HepG2 (cell line): ENCODE measurements around the gene POLA1. TPM values are rescaled to one million over a fixed set of nuclear protein-coding genes. Genes with fewer than 3 reads are reported as not detected.

ENCODE experiments used
- ATAC-seq: fragments of 200-7000 bp; cut with Tn5 transposase; 3 replicates; pipeline ENCODE4 v1.9.1; 2020; ENCODE audit warnings: mild to moderate bottlenecking, moderate library complexity
- BruUV-seq: library from RNA; stranded (reverse); fragments of 400-500 nt; replicated peaks from 2 replicates; lab custom pipeline; 2021; lab: Mats Ljungman, UMichigan
- CTCF ChIA-PET: fragments of 300-600 bp; formaldehyde crosslinking; extraction: SDS; loops from one replicate; lab custom pipeline; 2021; ENCODE audit warnings: low total read pairs, inconsistent platforms, low intra/inter-chr PET ratio; lab: Yijun Ruan, JAX
- POLR2A ChIA-PET: fragments of 350-600 bp; sonication (Branson Sonifier 250); formaldehyde crosslinking; loops from one replicate; lab custom pipeline; 2020; ENCODE audit warnings: antibody characterized with exemption, inconsistent platforms; lab: Yijun Ruan, JAX
- DNase-seq: peaks from one replicate; pipeline ENCODE4 v3.0.0-alpha.2; 2015; ENCODE audit warnings: low spot score
- FAIRE-seq: peaks from 3 replicates; lab custom pipeline; 2011; peaks lifted over from hg19 to GRCh38; lab: Jason Lieb, UNC
- H2AFZ ChIP-seq: one replicate; pipeline ENCODE4 v1.6.1; 2011; ENCODE audit warnings: low read length, inconsistent platforms
- H3K27ac ChIP-seq: fragments of 300-600 bp; 3 replicates; pipeline ENCODE4 v1.8.0; 2011; ENCODE audit warnings: mixed run types, mild to moderate bottlenecking, mixed read lengths, low read length, inconsistent platforms; ENCODE audit not compliant: insufficient read depth; ENCODE audit errors: extremely low read length
- H3K27me3 ChIP-seq, 2 experiments: fragments of 200-600 bp in 1 of 2; 2 replicates in 1 of 2; 3 replicates in 1 of 2; pipeline versions ENCODE4 v1.6.0 to v1.8.0; 2011; ENCODE audit warnings: low read length in 2 of 2, mild to moderate bottlenecking in 2 of 2, moderate library complexity in 2 of 2, inconsistent platforms in 1 of 2; ENCODE audit not compliant: insufficient read depth in 2 of 2, control insufficient read depth in 1 of 2
- H3K36me3 ChIP-seq, 2 experiments: fragments of 200-600 bp in 1 of 2; replicated peaks in 1 of 2; 2 replicates in 1 of 2; 3 replicates in 1 of 2; pipeline versions ENCODE4 v1.5.1 to v1.8.0; 2011; ENCODE audit warnings: low read length in 2 of 2, inconsistent platforms in 1 of 2; ENCODE audit not compliant: insufficient read depth in 2 of 2, control insufficient read depth in 1 of 2
- H3K4me1 ChIP-seq: 2 replicates; pipeline ENCODE4 v1.5.1; 2012; ENCODE audit warnings: low read length, inconsistent platforms; ENCODE audit not compliant: insufficient read depth
- H3K4me2 ChIP-seq: 2 replicates; pipeline ENCODE4 v1.6.0; 2011; ENCODE audit warnings: low read depth, low read length, inconsistent platforms
- H3K4me3 ChIP-seq, 3 experiments: fragments of 200-600 bp in 1 of 3; sonication (generic), shearing (Covaris generic) in 1 of 3; replicated peaks in 1 of 3; 2 replicates each; pipeline ENCODE4 v1.5.1; 2011 to 2016; ENCODE audit warnings: low read length in 3 of 3, inconsistent platforms in 2 of 3, low read depth in 2 of 3, mild to moderate bottlenecking in 2 of 3, control low read depth in 1 of 3, mixed read lengths in 1 of 3; ENCODE audit not compliant: insufficient read depth in 1 of 3
- H3K79me2 ChIP-seq: one replicate; pipeline ENCODE4 v1.6.1; 2011; ENCODE audit warnings: low read length, inconsistent platforms; ENCODE audit not compliant: insufficient read depth
- H3K9ac ChIP-seq: 2 replicates; pipeline ENCODE4 v1.6.0; 2011; ENCODE audit warnings: mild to moderate bottlenecking, low read depth, low read length, inconsistent platforms; ENCODE audit not compliant: insufficient read depth
- H3K9me3 ChIP-seq: 2 replicates; pipeline ENCODE4 v1.5.1; 2012; ENCODE audit warnings: mild to moderate bottlenecking, low read length
- H4K20me1 ChIP-seq: 2 replicates; pipeline ENCODE4 v1.6.0; 2011; ENCODE audit warnings: inconsistent platforms, mild to moderate bottlenecking, low read length, moderate library complexity; ENCODE audit not compliant: insufficient read depth
- ATF7 ChIP-seq, 2 experiments: fragments of 450-650 bp in 1 of 2; sonication (generic) in 1 of 2; formaldehyde crosslinking in 1 of 2; IDR thresholded peaks; 2 replicates each; pipeline versions ENCODE4 v1.4.0 to v1.6.1; 2016 to 2020; ENCODE audit warnings: antibody characterized with exemption in 1 of 2, mild to moderate bottlenecking in 1 of 2, missing genetic modification reagents in 1 of 2
- EEA1 ChIP-seq: sonication (generic); formaldehyde crosslinking; IDR thresholded peaks from 2 replicates; pipeline ENCODE4 v1.5.1; 2020; ENCODE audit warnings: mild to moderate bottlenecking, missing genetic modification reagents, borderline replicate concordance
- MED8 ChIP-seq: sonication (generic); formaldehyde crosslinking; IDR thresholded peaks from 2 replicates; pipeline ENCODE4 v1.8.1; 2023; ENCODE audit warnings: mild to moderate bottlenecking, missing genetic modification reagents; ENCODE audit not compliant: insufficient replicate concordance
- MXI1 ChIP-seq: IDR thresholded peaks from 3 replicates; pipeline ENCODE4 v1.6.1; 2012; ENCODE audit warnings: low read depth, low read length, inconsistent platforms, borderline replicate concordance
- NFYC ChIP-seq: IDR thresholded peaks from 2 replicates; pipeline ENCODE4 v1.6.1; 2016; ENCODE audit warnings: missing genetic modification reagents, missing compliant biosample characterization
- POGZ ChIP-seq: sonication (generic); formaldehyde crosslinking; IDR thresholded peaks from 2 replicates; pipeline ENCODE4 v1.4.0; 2020; ENCODE audit warnings: mild to moderate bottlenecking, missing genetic modification reagents
- ZNF253 ChIP-seq: sonication (generic); formaldehyde crosslinking; IDR thresholded peaks from 2 replicates; pipeline ENCODE4 v1.8.0; 2022; ENCODE audit warnings: mild to moderate bottlenecking, missing genetic modification reagents, borderline replicate concordance
- ZNF547 ChIP-seq: sonication (generic); formaldehyde crosslinking; IDR thresholded peaks from 2 replicates; pipeline ENCODE4 v1.5.1; 2020; ENCODE audit warnings: mild to moderate bottlenecking, missing genetic modification reagents
- ZNF615 ChIP-seq: sonication (generic); formaldehyde crosslinking; IDR thresholded peaks from 2 replicates; pipeline ENCODE4 v1.5.0; 2020; ENCODE audit warnings: mild to moderate bottlenecking, missing genetic modification reagents, borderline replicate concordance
- ZSCAN9 ChIP-seq: IDR thresholded peaks from 2 replicates; pipeline ENCODE4 v1.6.1; 2016; ENCODE audit warnings: borderline replicate concordance
- WGBS: methylation state at CpG from one replicate; pipeline ENCODE4 v1.1.6; 2017; ENCODE audit warnings: low lambda C conversion rate; 5-methylcytosine and 5-hydroxymethylcytosine counted together
- in situ Hi-C: cut with HindIII; loops from 2 replicates; pipeline ENCODE4 v1.10.0; 2017; ENCODE audit warnings: low pct_unique_long_range_greater_than_20kb; ENCODE audit not compliant: extremely low pct_ligation_motif_present
- intact Hi-C: fragments of 100-400 bp; cut with micrococcal nuclease; formaldehyde crosslinking; loops from one replicate; pipeline ENCODE4 v1.10.0; 2022; ENCODE audit not compliant: unreplicated experiment
- polyA plus RNA-seq, 8 experiments: library from polyadenylated mRNA; depleted of rRNA in 3 of 8; stranded (reverse) in 7 of 8; unstranded in 1 of 8; fragments of >200 nt; fragmentation: Illumina TruSeq in 4 of 8; extraction: Trizol in 4 of 8; gene quantifications; 2 replicates each; pipeline versions ENCODE4 v1.2.1 to v1.2.3, GENCODE V29; 2011 to 2016; ENCODE audit warnings: low read depth in 4 of 8, missing spikeins in 1 of 8, mixed read lengths in 1 of 8; ENCODE audit not compliant: insufficient read depth in 1 of 8
- total RNA-seq, 5 experiments: library from RNA; depleted of rRNA; stranded (reverse); fragments of >200 nt; fragmentation: Illumina TruSeq; extraction: Trizol; gene quantifications; 2 replicates each; pipeline ENCODE4 v1.2.3, GENCODE V29; 2016; ENCODE audit warnings: low read depth in 1 of 5
- TF ChIP-seq, protein P1 (sequence below): sonication (generic); formaldehyde crosslinking; IDR thresholded peaks from 2 replicates; pipeline ENCODE4 v1.4.0; 2020; ENCODE audit warnings: missing genetic modification reagents, low read depth, mild to moderate bottlenecking, borderline replicate concordance
- TF ChIP-seq, protein P2 (sequence below): sonication (generic); formaldehyde crosslinking; IDR thresholded peaks from 2 replicates; pipeline ENCODE4 v1.9.0; 2022; ENCODE audit warnings: missing genetic modification reagents, mild to moderate bottlenecking, borderline replicate concordance
- TF ChIP-seq, protein P3 (sequence below): sonication (generic); formaldehyde crosslinking; conservative IDR thresholded peaks from 2 replicates; pipeline ENCODE4 v1.4.0; 2020; ENCODE audit warnings: missing genetic modification reagents

The POLA1 gene
- total and polyA plus RNA-seq, 2 of the 13 experiments (the other 11 are each of a cell fraction or from before 2014, with no cell fraction given), result 3.3 to 26.5 TPM

DNA sequence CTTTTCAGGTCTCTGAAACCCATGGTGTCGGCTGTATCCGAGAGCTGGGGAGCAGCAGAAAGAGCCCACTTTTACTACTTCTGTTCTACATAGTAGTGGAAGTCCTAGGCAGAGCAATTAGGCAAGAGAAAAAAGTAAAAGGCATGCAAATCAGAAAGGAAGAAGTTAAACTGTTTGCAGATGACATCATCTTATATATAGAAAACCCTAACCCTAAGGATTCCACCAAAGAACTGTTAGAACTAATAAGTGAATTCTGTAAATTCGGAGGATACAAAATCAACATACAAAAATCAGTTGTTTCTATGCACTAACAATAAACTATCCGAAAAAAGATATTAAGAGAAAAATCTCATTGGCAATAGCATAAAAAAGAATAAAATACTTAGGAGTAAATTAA lies 95.3 kb downstream of the POLA1 start:
- no peaks in the 10 kb centered on the region for H3K27me3 ChIP-seq
- no peaks in the 10 kb centered on the region for H3K9me3 ChIP-seq
- intact Hi-C loops, result no loop called here
- no peak for DNase-seq
- ATAC-seq, result no peak
- POLR2A ChIA-PET, result no interaction called here
- H3K4me2 ChIP-seq, result no peak overlapping the region
- H3K36me3 ChIP-seq, result 0 out of 5 replicates have a peak, but pooled peaks cover 0 to 2% of the 10 kb centered on the region in 2 experiments
- no TSS peak for BruUV-seq
- no peaks in the 10 kb centered on the region for H3K4me1 ChIP-seq
- H4K20me1 ChIP-seq, result no peaks in the 10 kb centered on the region
- H2AFZ ChIP-seq, result no peak overlapping the region
- no peak for FAIRE-seq
- H3K27ac ChIP-seq, result no peak overlapping the region
- in situ Hi-C loops, result no loop called here
- CTCF ChIA-PET, result no interaction called here
- no peak overlapping the region for H3K4me3 ChIP-seq
- no peaks in the 10 kb centered on the region for H3K79me2 ChIP-seq
- no peak overlapping the region for H3K9ac ChIP-seq
- TF ChIP-seq ATF7 (IDR thresholded peaks at IDR 0.05), result peak; percentile 51; the same call in 1 of the 2 replicates
- no peak for TF ChIP-seq ATF7 (CRISPR knock-in tag; IDR thresholded peaks at IDR 0.05)
- TF ChIP-seq MXI1, result no peak
- TF ChIP-seq ZNF547, result no peak
- WGBS, result 94% methylated on average over 4 of the region's 4 CpGs

DNA sequence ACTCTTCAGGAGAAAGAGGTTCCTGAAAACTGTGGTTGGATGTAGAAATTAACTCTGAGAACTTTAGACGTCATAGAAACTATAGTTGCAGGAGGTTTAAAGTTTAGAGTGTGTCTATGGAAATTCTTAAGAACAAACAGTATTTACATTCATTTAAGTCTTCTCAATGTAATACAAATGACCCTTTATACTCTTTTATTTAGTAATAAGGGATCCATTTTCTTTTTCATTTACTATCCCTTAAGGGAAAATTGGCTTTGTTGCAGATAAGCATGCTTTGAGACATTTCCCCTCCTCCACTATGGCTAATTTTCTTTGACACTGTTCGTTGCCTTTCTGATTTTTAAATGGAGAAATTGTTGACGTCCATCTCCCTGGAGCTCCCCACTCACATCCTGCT lies 96.4 kb downstream of the POLA1 start:
- no peak for FAIRE-seq
- TF ChIP-seq ZSCAN9 (CRISPR knock-in tag), result no peak
- TF ChIP-seq, protein P1, sequence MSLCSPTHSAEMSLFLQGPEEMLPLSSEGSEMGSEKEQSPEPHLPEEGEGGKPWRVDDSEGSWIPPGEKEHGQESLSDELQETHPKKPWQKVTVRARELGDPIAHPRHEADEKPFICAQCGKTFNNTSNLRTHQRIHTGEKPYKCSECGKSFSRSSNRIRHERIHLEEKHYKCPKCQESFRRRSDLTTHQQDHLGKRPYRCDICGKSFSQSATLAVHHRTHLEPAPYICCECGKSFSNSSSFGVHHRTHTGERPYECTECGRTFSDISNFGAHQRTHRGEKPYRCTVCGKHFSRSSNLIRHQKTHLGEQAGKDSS (CRISPR knock-in tag), result no peak
- TF ChIP-seq EEA1 (CRISPR knock-in tag), result no peak
- TF ChIP-seq MED8 (CRISPR knock-in tag), result no peak
- TF ChIP-seq, protein P2, sequence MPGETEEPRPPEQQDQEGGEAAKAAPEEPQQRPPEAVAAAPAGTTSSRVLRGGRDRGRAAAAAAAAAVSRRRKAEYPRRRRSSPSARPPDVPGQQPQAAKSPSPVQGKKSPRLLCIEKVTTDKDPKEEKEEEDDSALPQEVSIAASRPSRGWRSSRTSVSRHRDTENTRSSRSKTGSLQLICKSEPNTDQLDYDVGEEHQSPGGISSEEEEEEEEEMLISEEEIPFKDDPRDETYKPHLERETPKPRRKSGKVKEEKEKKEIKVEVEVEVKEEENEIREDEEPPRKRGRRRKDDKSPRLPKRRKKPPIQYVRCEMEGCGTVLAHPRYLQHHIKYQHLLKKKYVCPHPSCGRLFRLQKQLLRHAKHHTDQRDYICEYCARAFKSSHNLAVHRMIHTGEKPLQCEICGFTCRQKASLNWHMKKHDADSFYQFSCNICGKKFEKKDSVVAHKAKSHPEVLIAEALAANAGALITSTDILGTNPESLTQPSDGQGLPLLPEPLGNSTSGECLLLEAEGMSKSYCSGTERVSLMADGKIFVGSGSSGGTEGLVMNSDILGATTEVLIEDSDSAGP, result no peak
- TF ChIP-seq ZNF615, result no peak
- no peak for TF ChIP-seq NFYC
- TF ChIP-seq ZNF253 (CRISPR knock-in tag), result no peak
- TF ChIP-seq POGZ (CRISPR knock-in tag), result no peak
- TF ChIP-seq, protein P3, sequence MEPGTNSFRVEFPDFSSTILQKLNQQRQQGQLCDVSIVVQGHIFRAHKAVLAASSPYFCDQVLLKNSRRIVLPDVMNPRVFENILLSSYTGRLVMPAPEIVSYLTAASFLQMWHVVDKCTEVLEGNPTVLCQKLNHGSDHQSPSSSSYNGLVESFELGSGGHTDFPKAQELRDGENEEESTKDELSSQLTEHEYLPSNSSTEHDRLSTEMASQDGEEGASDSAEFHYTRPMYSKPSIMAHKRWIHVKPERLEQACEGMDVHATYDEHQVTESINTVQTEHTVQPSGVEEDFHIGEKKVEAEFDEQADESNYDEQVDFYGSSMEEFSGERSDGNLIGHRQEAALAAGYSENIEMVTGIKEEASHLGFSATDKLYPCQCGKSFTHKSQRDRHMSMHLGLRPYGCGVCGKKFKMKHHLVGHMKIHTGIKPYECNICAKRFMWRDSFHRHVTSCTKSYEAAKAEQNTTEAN (CRISPR knock-in tag), result no peak

More for the DNA sequence above, 96.4 kb downstream of the POLA1 start:
- H3K9ac ChIP-seq, result no peak overlapping the region
- H3K27me3 ChIP-seq, result no peaks in the 10 kb centered on the region
- H3K79me2 ChIP-seq, result no peaks in the 10 kb centered on the region
- CTCF ChIA-PET, result no interaction called here
- DNase-seq, result no peak
- H3K4me2 ChIP-seq, result no peak overlapping the region
- H4K20me1 ChIP-seq, result no peaks in the 10 kb centered on the region
- H3K9me3 ChIP-seq, result no peaks in the 10 kb centered on the region
- H3K4me1 ChIP-seq, result no peaks in the 10 kb centered on the region
- WGBS, result 96% methylated on average over 3 of the region's 3 CpGs
- no peak overlapping the region for H3K4me3 ChIP-seq
- BruUV-seq, result no TSS peak
- 0 out of 5 replicates have a peak, but pooled peaks cover 0 to 2% of the 10 kb centered on the region in 2 experiments for H3K36me3 ChIP-seq
- no peak overlapping the region for H2AFZ ChIP-seq
- in situ Hi-C loops, result no loop called here
- intact Hi-C loops, result no loop called here
- no peak overlapping the region for H3K27ac ChIP-seq
- no peak for ATAC-seq
- POLR2A ChIA-PET, result no interaction called here
